Stimulated activated naive CD8-positive, alpha-beta T cell treated with anti-CD3 and anti-CD28 coated beads, Interleukin-15, Interleukin-2, amounts not matched to agents 100 ng/mL and 50 ng/mL, for 24 hours (primary cell): ENCODE measurements around the gene TMEM200B.
A peak's percentile ranks its signal among the peaks of the same experiment; 100 is the strongest.
"Not testable (repeated sequence)": the region's sequence is repeated elsewhere in the genome, so short reads cannot be mapped to it uniquely, and the experiment has no call there.

Source experiments
- H3K27ac Mint-ChIP-seq: one replicate; pipeline ENCODE4 v1.8.0; 2021; ENCODE audit warnings: mild to moderate bottlenecking, mixed read lengths
- H3K27me3 Mint-ChIP-seq: one replicate; pipeline ENCODE4 v1.8.0; 2021; ENCODE audit warnings: mixed read lengths
- H3K36me3 Mint-ChIP-seq: one replicate; pipeline ENCODE4 v1.8.0; 2021; ENCODE audit warnings: low read depth, mixed read lengths
- H3K4me1 Mint-ChIP-seq: one replicate; pipeline ENCODE4 v1.8.0; 2021; ENCODE audit warnings: low read depth, mixed read lengths
- H3K4me3 Mint-ChIP-seq: one replicate; pipeline ENCODE4 v1.8.0; 2021; ENCODE audit warnings: mild to moderate bottlenecking, mixed read lengths
- H3K9me3 Mint-ChIP-seq: one replicate; pipeline ENCODE4 v1.8.0; 2021; ENCODE audit warnings: mixed read lengths

Gene TMEM200B

GRCh38 chr1:29148656-29149491, 25.2 kb upstream of the TMEM200B start:
- no peaks in the 10 kb centered on the region for H3K4me1 Mint-ChIP-seq
- H3K27ac Mint-ChIP-seq, result no peak overlapping the region
- no peak overlapping the region for H3K4me3 Mint-ChIP-seq
- H3K36me3 Mint-ChIP-seq, result peaks cover 85% of the 10 kb centered on the region
- no peaks in the 10 kb centered on the region for H3K27me3 Mint-ChIP-seq
- H3K9me3 Mint-ChIP-seq, result no peaks in the 10 kb centered on the region

DNA sequence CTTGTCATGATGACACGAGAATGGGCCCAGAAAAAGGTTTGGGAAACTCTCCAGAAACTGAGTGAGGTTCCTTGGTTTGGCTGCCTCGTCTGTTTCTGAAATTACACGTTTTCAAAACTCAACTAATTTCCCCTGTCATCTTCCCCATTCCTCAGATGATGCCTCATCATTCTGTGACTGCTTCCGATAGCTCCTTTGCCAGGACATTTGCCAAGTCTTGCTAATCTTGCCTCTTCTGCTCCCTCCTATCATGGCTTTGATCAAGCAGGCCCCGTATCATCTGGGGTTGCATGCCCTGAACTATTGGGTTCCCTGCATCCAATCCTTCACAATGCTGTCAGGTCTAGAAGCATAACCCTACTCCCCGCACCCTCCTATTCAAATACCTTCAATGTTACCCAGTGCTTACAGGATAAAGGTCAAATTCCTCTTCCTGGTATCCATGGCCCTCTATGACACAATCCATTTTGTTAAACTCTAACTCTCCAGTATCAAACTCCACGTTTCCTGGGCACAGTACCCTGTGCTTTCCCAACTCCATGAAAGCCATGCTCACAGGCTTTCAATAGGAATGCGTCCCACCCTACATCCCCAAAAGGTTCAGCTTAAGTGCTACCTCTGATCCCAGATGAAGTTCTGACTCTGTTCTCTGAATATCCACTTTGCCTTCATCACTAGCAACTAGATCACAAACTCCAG, 22.2 kb upstream of the TMEM200B start:
- no peak overlapping the region for H3K27ac Mint-ChIP-seq
- H3K9me3 Mint-ChIP-seq, result no peaks in the 10 kb centered on the region
- no peaks in the 10 kb centered on the region for H3K4me1 Mint-ChIP-seq
- H3K36me3 Mint-ChIP-seq, result peaks cover 74% of the 10 kb centered on the region
- H3K4me3 Mint-ChIP-seq, result no peak overlapping the region
- H3K27me3 Mint-ChIP-seq, result no peaks in the 10 kb centered on the region

- Mint-ChIP-seq H3K4me1 (no peaks in the 10 kb centered on the region), H3K4me3 (no peak overlapping the region), H3K36me3 (peaks cover 57% of the 10 kb centered on the region)
These were observed 20.5 kb upstream of the TMEM200B start for GRCh38 chr1:29144178-29144577.

DNA sequence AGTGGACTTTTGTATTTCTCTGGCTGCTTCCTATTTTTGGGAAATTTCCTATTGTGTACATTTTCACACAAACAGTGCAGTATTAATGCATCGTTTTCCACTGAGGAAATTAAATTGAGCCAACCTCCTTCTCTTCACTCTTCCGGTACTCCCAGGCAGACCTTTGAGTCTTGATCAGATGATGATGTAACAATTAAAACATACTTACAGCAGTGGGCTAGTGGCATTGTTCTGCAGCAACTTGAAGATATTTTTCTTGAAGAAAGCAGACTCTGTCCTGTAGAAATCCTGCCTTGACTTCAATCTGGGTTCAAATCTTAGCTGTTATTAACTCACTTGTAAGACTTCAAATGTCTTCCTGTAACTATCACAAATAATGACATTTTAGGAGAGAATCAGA, 19.0 kb upstream of the TMEM200B start:
- Mint-ChIP-seq H3K36me3 (peaks cover 42% of the 10 kb centered on the region), H3K9me3 (no peaks in the 10 kb centered on the region), H3K27ac (no peak overlapping the region), H3K4me1 (no peaks in the 10 kb centered on the region), H3K27me3 (no peaks in the 10 kb centered on the region), H3K4me3 (no peak overlapping the region)

More at GRCh38 chr1:29144178-29144577, 20.5 kb upstream of the TMEM200B start:
- Mint-ChIP-seq H3K27me3 (no peaks in the 10 kb centered on the region), H3K9me3 (no peaks in the 10 kb centered on the region), H3K27ac (no peak overlapping the region)

DNA sequence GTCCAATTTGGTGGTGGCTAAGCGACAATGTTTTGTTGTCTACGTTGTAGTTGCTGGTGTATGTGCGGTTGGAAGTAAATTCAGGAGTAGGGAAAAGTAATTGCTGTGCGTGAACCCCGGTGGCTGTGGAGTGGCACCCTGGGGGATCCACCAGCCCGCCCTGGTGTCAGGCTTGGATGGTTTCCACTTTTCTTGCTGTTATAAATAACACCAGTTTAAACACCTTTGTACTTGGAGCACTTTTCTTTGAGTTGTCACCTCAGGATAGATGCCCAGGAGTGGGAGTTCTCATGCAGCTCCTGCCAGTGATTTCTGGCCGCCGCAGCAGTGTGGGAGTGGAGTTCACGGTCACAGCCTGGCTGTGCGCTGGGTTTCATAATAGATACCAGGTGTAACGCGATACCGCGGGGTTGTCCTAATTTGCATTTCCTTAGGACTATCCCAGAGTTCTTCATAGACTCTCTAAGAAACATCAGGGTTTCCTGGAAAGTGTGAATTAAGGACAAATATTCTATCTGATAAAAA, 12.8 kb upstream of the TMEM200B start:
- Mint-ChIP-seq H3K9me3 (no peaks in the 10 kb centered on the region), H3K27ac (no peak overlapping the region), H3K36me3 (no peaks in the 10 kb centered on the region), H3K4me3 (no peak overlapping the region), H3K27me3 (peaks cover 8% of the 10 kb centered on the region), H3K4me1 (peaks cover 5% of the 10 kb centered on the region)

DNA sequence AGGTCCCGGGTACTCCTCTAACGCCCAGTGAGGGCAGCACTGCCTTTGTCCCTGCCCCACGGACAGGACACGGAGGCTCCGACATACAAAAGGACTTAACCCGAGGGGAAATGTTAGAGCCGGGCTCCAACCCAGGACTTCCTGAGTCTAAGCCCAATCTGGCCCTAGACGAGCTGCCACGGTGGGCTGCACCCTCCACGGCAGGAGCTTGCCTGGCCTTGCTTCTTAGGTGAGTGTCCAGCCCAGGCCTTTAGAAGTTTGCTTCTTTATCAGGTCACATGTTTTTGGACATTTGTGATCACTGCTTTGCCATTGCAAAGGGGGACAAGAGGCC, 11.0 kb upstream of the TMEM200B start:
- no peaks in the 10 kb centered on the region for H3K36me3 Mint-ChIP-seq
- peaks cover 5% of the 10 kb centered on the region for H3K4me1 Mint-ChIP-seq
- no peak overlapping the region for H3K4me3 Mint-ChIP-seq
- H3K27ac Mint-ChIP-seq, result no peak overlapping the region
- peaks cover 8% of the 10 kb centered on the region for H3K27me3 Mint-ChIP-seq
- no peaks in the 10 kb centered on the region for H3K9me3 Mint-ChIP-seq

GRCh38 chr1:29133861-29134694, 10.4 kb upstream of the TMEM200B start:
- Mint-ChIP-seq H3K27me3 (peaks cover 8% of the 10 kb centered on the region), H3K9me3 (no peaks in the 10 kb centered on the region), H3K4me1 (peaks cover 5% of the 10 kb centered on the region), H3K27ac (no peak overlapping the region), H3K4me3 (no peak overlapping the region), H3K36me3 (no peaks in the 10 kb centered on the region)

- not testable (repeated sequence) for H3K9me3 Mint-ChIP-seq, H3K27ac Mint-ChIP-seq, H3K36me3 Mint-ChIP-seq, H3K4me1 Mint-ChIP-seq, H3K4me3 Mint-ChIP-seq
- H3K27me3 Mint-ChIP-seq, result peaks cover 11% of the 10 kb centered on the region
These were observed 7.4 kb upstream of the TMEM200B start for GRCh38 chr1:29131056-29131455.

DNA sequence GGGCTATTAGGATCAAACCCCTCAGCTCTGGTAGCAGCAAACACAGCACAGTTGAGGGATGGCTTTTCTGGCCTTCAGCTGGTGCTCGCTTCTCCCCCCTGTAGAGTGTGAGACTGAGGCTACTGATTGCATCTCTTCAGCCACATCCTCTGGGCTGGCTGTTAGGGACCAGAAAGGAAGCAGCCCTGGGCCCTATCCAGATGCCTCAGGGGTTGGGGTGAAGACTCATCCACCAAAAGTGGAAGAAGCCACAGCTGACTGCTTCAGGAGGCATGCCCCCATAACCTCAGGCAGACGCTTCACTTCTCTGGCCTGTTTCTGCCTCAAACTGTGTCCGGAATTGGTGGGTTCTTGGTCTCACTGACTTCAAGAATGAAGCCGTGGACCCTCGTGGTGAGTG, 6.2 kb upstream of the TMEM200B start:
- peaks cover 11% of the 10 kb centered on the region for H3K4me1 Mint-ChIP-seq
- H3K27ac Mint-ChIP-seq, result no peak overlapping the region
- no peaks in the 10 kb centered on the region for H3K9me3 Mint-ChIP-seq
- H3K36me3 Mint-ChIP-seq, result no peaks in the 10 kb centered on the region
- H3K4me3 Mint-ChIP-seq, result no peak overlapping the region
- H3K27me3 Mint-ChIP-seq, result peaks cover 14% of the 10 kb centered on the region

DNA sequence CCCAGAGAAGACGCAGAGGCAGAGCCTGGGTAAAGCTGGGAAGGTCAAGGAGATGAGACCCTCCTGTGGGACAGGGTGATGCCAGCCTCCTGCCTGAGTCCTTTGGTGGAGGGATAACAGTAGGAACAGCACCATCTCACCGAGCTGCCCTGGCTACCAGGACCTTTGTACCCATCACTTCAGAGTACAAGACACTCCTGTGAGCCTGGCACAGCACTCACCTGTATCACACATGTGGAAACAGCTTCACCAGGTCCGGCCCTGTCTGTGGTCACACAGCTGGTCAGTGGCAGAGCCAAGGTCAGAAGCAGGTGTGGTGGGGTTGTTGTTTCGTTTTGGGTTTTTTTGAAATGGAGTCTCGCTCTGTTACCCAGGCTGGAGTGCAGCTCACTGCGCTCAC, 5.0 kb upstream of the TMEM200B start:
- Mint-ChIP-seq H3K27me3 (peaks cover 14% of the 10 kb centered on the region), H3K4me3 (no peak overlapping the region), H3K36me3 (no peaks in the 10 kb centered on the region), H3K27ac (no peak overlapping the region), H3K9me3 (no peaks in the 10 kb centered on the region), H3K4me1 (peaks cover 7% of the 10 kb centered on the region)

DNA sequence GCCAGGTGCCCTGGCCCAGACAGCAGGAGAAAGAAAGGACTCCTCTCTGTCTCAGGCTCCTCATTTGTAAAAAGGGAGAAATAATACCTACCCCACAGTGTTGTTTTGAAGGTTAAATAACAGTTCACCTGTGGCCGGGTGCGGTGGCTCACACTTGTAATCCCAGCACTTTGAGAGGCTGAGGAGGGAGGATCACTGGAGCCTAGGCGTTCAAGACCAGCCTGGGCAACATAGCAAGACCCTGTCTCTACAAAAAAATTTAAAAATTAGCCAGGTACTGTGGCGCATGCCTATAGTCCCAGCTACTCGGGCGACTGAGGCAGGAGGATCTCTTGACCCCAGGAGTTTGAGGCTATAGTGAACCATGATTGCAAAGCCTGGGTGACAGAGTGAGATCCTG, 2.5 kb upstream of the TMEM200B start:
- peak overlapping the region; percentile 70 for H3K4me3 Mint-ChIP-seq
- H3K9me3 Mint-ChIP-seq, result no peaks in the 10 kb centered on the region
- H3K36me3 Mint-ChIP-seq, result no peaks in the 10 kb centered on the region
- H3K4me1 Mint-ChIP-seq, result peaks cover 9% of the 10 kb centered on the region
- no peak overlapping the region for H3K27ac Mint-ChIP-seq
- peaks cover 14% of the 10 kb centered on the region for H3K27me3 Mint-ChIP-seq

DNA sequence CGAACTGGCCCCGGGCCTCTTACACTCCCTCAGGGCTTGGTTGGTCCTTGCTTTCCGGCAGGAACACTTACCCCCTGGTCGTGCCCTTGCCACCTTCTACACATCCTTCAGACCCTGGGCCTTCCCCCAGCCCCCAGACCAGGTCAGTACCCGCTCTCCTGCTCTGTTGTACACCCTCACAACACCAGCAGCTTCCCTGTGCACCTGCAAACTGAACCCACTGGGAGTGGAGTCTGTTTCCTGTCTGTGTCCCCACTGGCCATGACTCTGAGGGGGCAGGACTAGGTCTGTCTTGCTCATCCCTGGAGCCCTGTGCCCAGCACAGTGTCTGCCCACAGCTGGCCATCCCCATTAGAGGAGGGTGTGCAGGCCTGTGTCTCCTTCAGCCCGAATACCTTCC, 2.1 kb upstream of the TMEM200B start:
- peaks cover 16% of the 10 kb centered on the region for H3K27me3 Mint-ChIP-seq
- H3K4me3 Mint-ChIP-seq, result peak overlapping the region; percentile 70
- H3K9me3 Mint-ChIP-seq, result no peaks in the 10 kb centered on the region
- peaks cover 9% of the 10 kb centered on the region for H3K4me1 Mint-ChIP-seq
- peak overlapping the region; percentile 73 for H3K27ac Mint-ChIP-seq
- H3K36me3 Mint-ChIP-seq, result no peaks in the 10 kb centered on the region

DNA sequence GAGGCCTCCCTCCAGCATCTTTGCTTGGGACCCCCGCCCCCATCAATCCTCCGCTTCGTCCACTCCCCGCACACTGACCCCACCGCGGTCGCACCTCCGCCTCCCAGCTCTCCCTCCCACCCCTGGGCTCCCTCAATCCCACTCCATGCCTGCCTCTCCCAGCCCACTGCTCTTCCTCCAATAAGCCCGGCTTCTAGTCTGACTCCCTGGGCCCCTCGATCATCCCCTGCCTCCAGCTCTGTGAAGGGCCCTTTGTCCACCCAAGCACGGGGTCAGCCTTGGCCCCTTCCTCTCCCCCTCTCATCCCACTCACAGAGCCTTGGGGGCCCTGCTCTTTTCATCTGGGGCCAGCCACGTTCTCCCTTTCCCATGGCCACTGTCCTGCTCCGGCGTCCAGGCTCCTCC, 1.5 kb upstream of the TMEM200B start:
- Mint-ChIP-seq H3K36me3 (no peaks in the 10 kb centered on the region), H3K27me3 (peaks cover 17% of the 10 kb centered on the region), H3K27ac (peak overlapping the region; percentile 73), H3K4me3 (peak overlapping the region; percentile 70), H3K4me1 (peaks cover 9% of the 10 kb centered on the region), H3K9me3 (no peaks in the 10 kb centered on the region)

GRCh38 chr1:29124366-29125236, 898 bp upstream of the TMEM200B start:
- Mint-ChIP-seq H3K9me3 (no peaks in the 10 kb centered on the region), H3K27ac (peak overlapping the region; percentile 26), H3K27me3 (peaks cover 17% of the 10 kb centered on the region), H3K36me3 (no peaks in the 10 kb centered on the region), H3K4me3 (peak overlapping the region; percentile 76), H3K4me1 (peaks cover 9% of the 10 kb centered on the region)
